CD4-positive, CD25-positive, alpha-beta regulatory T cell (primary cell): ENCODE data around the gene SS18L1. TPM values are rescaled to one million over a fixed set of nuclear protein-coding genes. Genes with fewer than 3 reads are reported as not detected.
A peak's percentile ranks its signal among the peaks of the same experiment; 100 is the strongest.

Experiments
- ATAC-seq, 2 donors: fragments of 150-1000 bp; cut with Tn5 transposase; one replicate each; pipeline ENCODE4 v1.10.0; 2021; ENCODE audit warnings: low read depth in 2 of 2, moderate number of reproducible peaks in 2 of 2, moderate library complexity in 1 of 2
- DNase-seq, 3 donors: peaks; one replicate each; pipeline versions ENCODE4 v3.0.0 to v3.0.0-alpha.2; 2012 to 2022; ENCODE audit warnings: mixed read lengths in 1 of 3
- H3K27ac ChIP-seq: one replicate; pipeline ENCODE4 v1.7.0; 2013; ENCODE audit warnings: mild to moderate bottlenecking, low read length; ENCODE audit not compliant: insufficient read depth, poor library complexity, severe bottlenecking
- H3K27me3 ChIP-seq: one replicate; pipeline ENCODE4 v1.7.0; 2013; ENCODE audit warnings: low read length; ENCODE audit not compliant: control insufficient read depth, insufficient read depth
- H3K36me3 ChIP-seq: one replicate; pipeline ENCODE4 v1.7.0; 2013; ENCODE audit warnings: mild to moderate bottlenecking, low read length, moderate library complexity; ENCODE audit not compliant: control insufficient read depth, insufficient read depth
- H3K4me1 ChIP-seq: 2 replicates; pipeline ENCODE4 v1.7.0; 2013; ENCODE audit warnings: mild to moderate bottlenecking, low read length; ENCODE audit not compliant: insufficient read depth, control insufficient read depth, poor library complexity, severe bottlenecking
- H3K4me3 ChIP-seq: one replicate; pipeline ENCODE4 v1.7.0; 2013; ENCODE audit warnings: low read depth, mild to moderate bottlenecking, low read length, moderate library complexity
- H3K9me3 ChIP-seq, 2 experiments: 1 replicate in 1 of 2; 2 replicates in 1 of 2; pipeline ENCODE4 v1.7.0; 2013; ENCODE audit warnings: low read length in 2 of 2, mild to moderate bottlenecking in 1 of 2, moderate library complexity in 1 of 2; ENCODE audit not compliant: control insufficient read depth in 2 of 2
- H3K27ac Mint-ChIP-seq, 3 donors: one replicate each; pipeline ENCODE4 v1.8.0; 2020 to 2022; ENCODE audit warnings: mild to moderate bottlenecking in 3 of 3, mixed read lengths in 3 of 3, moderate library complexity in 2 of 3
- H3K27me3 Mint-ChIP-seq: one replicate; pipeline ENCODE4 v1.8.0; 2022; ENCODE audit warnings: mild to moderate bottlenecking, mixed read lengths
- H3K36me3 Mint-ChIP-seq: one replicate; pipeline ENCODE4 v1.8.0; 2020; ENCODE audit warnings: mixed read lengths
- H3K4me1 Mint-ChIP-seq, 4 donors: one replicate each; pipeline ENCODE4 v1.8.0; 2020 to 2022; ENCODE audit warnings: mixed read lengths in 4 of 4, mild to moderate bottlenecking in 1 of 4
- H3K4me3 Mint-ChIP-seq, 4 donors: one replicate each; pipeline ENCODE4 v1.8.0; 2020 to 2022; ENCODE audit warnings: mild to moderate bottlenecking in 4 of 4, mixed read lengths in 4 of 4, moderate library complexity in 3 of 4
- H3K9me3 Mint-ChIP-seq, 7 donors: one replicate each; pipeline ENCODE4 v1.8.0; 2020 to 2022; ENCODE audit warnings: mixed read lengths in 7 of 7, mild to moderate bottlenecking in 3 of 7, moderate library complexity in 2 of 7
- polyA plus RNA-seq, 4 donors: library from polyadenylated mRNA; unstranded; fragments of 300-500 nt; fragmentation: Illumina TruSeq; gene quantifications; one replicate each; pipeline ENCODE4 v1.2.3, GENCODE V29; 2021
- total RNA-seq: library from RNA; stranded (reverse); gene quantifications from one replicate; pipeline ENCODE4 v1.2.3, GENCODE V29; 2022

Gene SS18L1
- total and polyA plus RNA-seq, 5 donors from 2014 or later, result 0.39 to 21.0 (median 0.81) TPM

GRCh38 chr20:62121776-62122653 is 21.6 kb upstream of the SS18L1 start, which contains the start of gene LSM14B:
TSS of gene LSM14B (plus strand) at chr20:62122475. CDS start at chr20:62122667, 192 bp downstream.
- DNase-seq, result peak; percentile 93 to 98 (median 96)
- Mint-ChIP-seq H3K27me3 (peaks cover 7% of the 10 kb centered on the region), H3K36me3 (peaks cover 12% of the 10 kb centered on the region), H3K27ac (peak within 1 kb of the TSS; percentile 29 to 97 (median 92)), H3K9me3 (peaks cover 0 to 7% (median 0%) of the 10 kb centered on the region in 7 donors), H3K4me1 (peaks cover 4 to 65% (median 37%) of the 10 kb centered on the region in 4 donors), H3K4me3 (peak within 1 kb of the TSS; percentile 92 to 95 (median 92))
- Histone ChIP-seq H3K4me3 (peak within 1 kb of the TSS; percentile 64), H3K27ac (peak within 1 kb of the TSS; percentile 90), H3K36me3 (peaks cover 25% of the 10 kb centered on the region), H3K27me3 (no peaks in the 10 kb centered on the region), H3K4me1 (peaks cover 44% of the 10 kb centered on the region), H3K9me3 (no peaks in the 10 kb centered on the region)
- peak; percentile 81 to 88 for ATAC-seq

DNA sequence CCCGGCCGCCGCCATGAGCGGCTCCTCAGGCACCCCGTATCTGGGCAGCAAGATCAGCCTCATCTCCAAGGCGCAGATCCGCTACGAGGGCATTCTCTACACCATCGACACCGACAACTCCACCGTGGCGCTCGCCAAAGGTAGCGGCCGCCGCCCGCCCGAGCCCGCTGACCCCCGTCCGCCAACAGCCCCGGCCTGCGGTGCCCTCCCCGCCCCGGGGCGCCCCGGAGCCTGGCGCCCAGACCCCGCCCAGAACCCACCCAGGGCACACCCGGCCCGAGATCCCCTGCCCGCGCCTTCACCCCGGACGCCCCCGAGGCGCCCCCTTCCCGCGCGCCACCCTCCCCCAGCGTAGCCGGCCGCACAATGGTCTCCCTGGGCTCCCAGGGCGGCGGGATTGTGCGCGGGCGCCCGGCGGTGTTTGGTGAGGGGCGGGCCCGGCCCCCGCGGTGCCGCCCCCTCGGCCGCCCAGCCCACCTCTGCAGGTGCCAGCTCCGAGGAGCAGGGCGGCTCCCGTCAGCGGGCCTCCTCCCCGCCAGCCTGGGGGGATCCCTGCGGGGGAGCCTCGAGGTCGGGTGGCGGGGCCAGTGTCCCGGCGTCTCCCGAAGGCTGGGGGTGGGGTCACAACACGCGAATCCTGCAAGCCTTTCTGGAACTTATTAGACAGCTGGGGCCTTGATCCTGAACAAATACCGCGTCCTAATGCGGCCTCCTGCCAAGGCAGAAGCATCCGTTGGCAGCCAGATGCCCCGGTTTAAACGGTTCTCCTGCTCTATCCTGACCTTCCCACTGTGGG is 20.7 kb upstream of the SS18L1 start:
- peaks cover 19% of the 10 kb centered on the region for H3K36me3 Mint-ChIP-seq
- Histone ChIP-seq H3K27ac (peak overlapping the region; percentile 55), H3K36me3 (peaks cover 33% of the 10 kb centered on the region), H3K4me1 (peaks cover 35% of the 10 kb centered on the region), H3K4me3 (peak overlapping the region; percentile 64), H3K27me3 (no peaks in the 10 kb centered on the region), H3K9me3 (no peaks in the 10 kb centered on the region)
- H3K27me3 Mint-ChIP-seq, result no peaks in the 10 kb centered on the region
- peak overlapping the region in 2 of 3 donors; percentile 67 to 87 for H3K27ac Mint-ChIP-seq
- H3K4me3 Mint-ChIP-seq, result peak overlapping the region; percentile 73 to 95 (median 88)
- DNase-seq (peak; percentile 34 to 44 (median 39)), ATAC-seq (peak in 1 of 2 donors; percentile 6)
- peaks cover 4 to 63% (median 35%) of the 10 kb centered on the region in 4 donors for H3K4me1 Mint-ChIP-seq
- no peaks in the 10 kb centered on the region for H3K9me3 Mint-ChIP-seq

GRCh38 chr20:62123450-62124118 is 20.0 kb upstream of the SS18L1 start:
- Mint-ChIP-seq H3K4me1 (peaks cover 5 to 62% (median 40%) of the 10 kb centered on the region in 4 donors), H3K4me3 (peak overlapping the region; percentile 73 to 95 (median 88)), H3K36me3 (peaks cover 26% of the 10 kb centered on the region), H3K27ac (peak overlapping the region in 2 of 3 donors; percentile 67 to 87), H3K9me3 (no peaks in the 10 kb centered on the region), H3K27me3 (no peaks in the 10 kb centered on the region)
- Histone ChIP-seq H3K36me3 (peaks cover 40% of the 10 kb centered on the region), H3K4me1 (peaks cover 28% of the 10 kb centered on the region), H3K4me3 (peak overlapping the region; percentile 64), H3K9me3 (no peaks in the 10 kb centered on the region), H3K27me3 (no peaks in the 10 kb centered on the region), H3K27ac (peak overlapping the region; percentile 55)
- no peak for ATAC-seq
- DNase-seq, result no peak

GRCh38 chr20:62126141-62126540 is 17.4 kb upstream of the SS18L1 start:
- peaks cover 65% of the 10 kb centered on the region for H3K36me3 ChIP-seq
- no peak for DNase-seq
- peaks cover 33% of the 10 kb centered on the region for H3K36me3 Mint-ChIP-seq
- no peak overlapping the region for H3K27ac ChIP-seq
- H3K27me3 Mint-ChIP-seq, result no peaks in the 10 kb centered on the region
- no peak overlapping the region for H3K4me3 Mint-ChIP-seq
- H3K27me3 ChIP-seq, result no peaks in the 10 kb centered on the region
- H3K4me1 ChIP-seq, result peaks cover 25% of the 10 kb centered on the region
- H3K4me1 Mint-ChIP-seq, result peaks cover 7 to 46% (median 35%) of the 10 kb centered on the region in 4 donors
- H3K9me3 Mint-ChIP-seq, result no peaks in the 10 kb centered on the region
- H3K4me3 ChIP-seq, result no peak overlapping the region
- no peaks in the 10 kb centered on the region for H3K9me3 ChIP-seq
- ATAC-seq, result no peak
- H3K27ac Mint-ChIP-seq, result no peak overlapping the region

- Mint-ChIP-seq H3K9me3 (no peaks in the 10 kb centered on the region), H3K27ac (peak overlapping the region in 2 of 3 donors; percentile 28 to 63), H3K36me3 (peaks cover 44% of the 10 kb centered on the region), H3K27me3 (no peaks in the 10 kb centered on the region), H3K4me1 (peaks cover 4 to 50% (median 39%) of the 10 kb centered on the region in 4 donors), H3K4me3 (peak overlapping the region in 2 of 4 donors; percentile 65 to 81)
- Histone ChIP-seq H3K27me3 (no peaks in the 10 kb centered on the region), H3K4me1 (peaks cover 19% of the 10 kb centered on the region), H3K36me3 (peaks cover 81% of the 10 kb centered on the region), H3K27ac (no peak overlapping the region), H3K4me3 (no peak overlapping the region), H3K9me3 (no peaks in the 10 kb centered on the region)
- DNase-seq, result no peak
- no peak for ATAC-seq
Measured at GRCh38 chr20:62127799-62128198, 15.8 kb upstream of the SS18L1 start.

DNA sequence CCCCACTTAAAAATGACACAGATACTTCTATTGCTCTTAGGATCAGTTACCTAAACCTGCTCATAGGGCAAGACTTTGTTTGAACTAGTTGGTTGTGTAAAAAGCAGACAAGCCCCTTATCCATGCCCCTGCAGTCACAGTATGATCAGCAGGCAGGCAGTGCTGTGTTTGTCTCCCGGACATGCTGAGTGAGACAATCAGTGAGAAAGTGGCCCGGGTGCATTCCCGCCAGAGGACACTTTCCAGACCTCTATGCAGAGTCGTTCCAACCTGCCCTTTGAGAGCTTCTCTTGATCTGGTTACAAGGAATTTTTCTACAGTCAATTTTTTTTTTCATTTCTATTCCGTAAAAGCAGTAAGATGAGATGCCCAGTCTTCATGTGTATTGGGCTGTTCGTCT is 15.1 kb upstream of the SS18L1 start:
- no peaks in the 10 kb centered on the region for H3K9me3 ChIP-seq
- Mint-ChIP-seq H3K36me3 (peaks cover 44% of the 10 kb centered on the region), H3K9me3 (no peaks in the 10 kb centered on the region), H3K4me1 (peaks cover 4 to 46% (median 37%) of the 10 kb centered on the region in 4 donors), H3K27me3 (no peaks in the 10 kb centered on the region), H3K4me3 (peak overlapping the region in 2 of 4 donors; percentile 38 to 65), H3K27ac (peak overlapping the region in 2 of 3 donors; percentile 21 to 47)
- H3K27me3 ChIP-seq, result no peaks in the 10 kb centered on the region
- ATAC-seq (no peak), DNase-seq (no peak)
- H3K36me3 ChIP-seq, result peaks cover 88% of the 10 kb centered on the region
- H3K4me3 ChIP-seq, result no peak overlapping the region
- H3K27ac ChIP-seq, result no peak overlapping the region
- peaks cover 12% of the 10 kb centered on the region for H3K4me1 ChIP-seq
